Caki2 (cell line): ENCODE measurements around the gene RAD17. TPM values are rescaled to one million over a fixed set of nuclear protein-coding genes. Genes with fewer than 3 reads are reported as not detected.
"Not testable (repeated sequence)": the region's sequence is repeated elsewhere in the genome, so short reads cannot be mapped to it uniquely, and the experiment has no call there.

ENCODE experiments used
- DNase-seq: peaks from one replicate; pipeline ENCODE4 v3.0.0-alpha.2; 2015; ENCODE audit warnings: low read depth
- in situ Hi-C: cut with HindIII; loops from 2 replicates; pipeline ENCODE4 v1.10.0; 2016; ENCODE audit warnings: low sequenced_read_pairs, low pct_unique_long_range_greater_than_20kb, mixed read lengths
- total RNA-seq: library from RNA; depleted of rRNA; stranded (reverse); fragments of >200 nt; shearing (Covaris generic); gene quantifications from 2 replicates; pipeline ENCODE4 v1.2.3, GENCODE V29; 2014; ENCODE audit warnings: low replicate concordance

RAD17 gene
- total RNA-seq, 1 experiment from 2014 or later = 5.7 TPM

DNA sequence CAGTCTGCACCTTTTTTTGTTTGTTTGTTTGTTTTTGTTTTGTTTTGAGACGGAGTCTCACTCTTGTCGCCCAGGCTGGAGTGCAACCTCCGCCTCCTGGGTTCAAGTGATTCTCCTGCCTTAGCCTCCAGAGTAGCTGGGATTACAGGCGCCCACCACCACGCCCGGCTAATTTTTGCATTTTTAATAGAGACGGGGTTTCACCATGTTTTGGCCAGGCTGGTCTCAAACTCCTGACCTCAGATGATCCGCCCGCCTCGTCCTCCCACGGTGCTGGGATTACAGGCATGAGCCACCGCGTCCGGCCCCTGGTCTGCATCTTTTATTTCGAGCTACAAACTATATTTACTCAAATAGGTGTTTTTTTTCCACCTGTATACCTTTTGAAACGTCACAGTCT is 717 bp downstream of the RAD17 start:
- DNase-seq, in situ Hi-C loops: not testable (repeated sequence)

- in situ Hi-C loops = no loop called here
These were observed 2.8 kb downstream of the RAD17 start for GRCh38 chr5:69372394-69372793.

DNA sequence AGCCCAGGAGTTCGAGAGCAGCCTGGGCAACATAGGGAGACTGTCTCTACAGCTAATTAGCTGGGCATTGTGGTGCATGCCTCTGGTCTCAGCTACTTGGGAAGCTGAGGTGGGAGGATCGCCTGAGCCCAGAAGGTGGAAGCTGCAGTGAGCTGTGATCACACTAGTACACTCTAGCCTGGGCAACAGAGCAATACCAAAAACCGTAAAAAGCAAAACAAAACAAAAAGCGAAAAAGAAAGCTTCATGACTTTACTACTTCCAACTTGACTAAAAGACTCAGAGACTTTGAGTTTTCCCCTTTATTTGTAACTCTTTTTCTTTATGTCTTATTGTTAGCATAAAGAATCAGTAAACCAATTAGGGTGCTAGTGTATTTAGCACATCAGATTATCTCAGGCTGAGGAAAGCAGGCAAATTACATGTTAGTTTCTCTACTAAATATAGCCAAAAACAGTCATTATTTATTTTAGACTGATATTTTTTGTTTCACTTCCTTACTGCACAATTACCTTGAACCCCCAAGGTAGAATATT is 5.4 kb downstream of the RAD17 start:
- DNase-seq = no peak
- in situ Hi-C loops = no loop called here

More at GRCh38 chr5:69372394-69372793, 2.8 kb downstream of the RAD17 start:
- no peak for DNase-seq

DNA sequence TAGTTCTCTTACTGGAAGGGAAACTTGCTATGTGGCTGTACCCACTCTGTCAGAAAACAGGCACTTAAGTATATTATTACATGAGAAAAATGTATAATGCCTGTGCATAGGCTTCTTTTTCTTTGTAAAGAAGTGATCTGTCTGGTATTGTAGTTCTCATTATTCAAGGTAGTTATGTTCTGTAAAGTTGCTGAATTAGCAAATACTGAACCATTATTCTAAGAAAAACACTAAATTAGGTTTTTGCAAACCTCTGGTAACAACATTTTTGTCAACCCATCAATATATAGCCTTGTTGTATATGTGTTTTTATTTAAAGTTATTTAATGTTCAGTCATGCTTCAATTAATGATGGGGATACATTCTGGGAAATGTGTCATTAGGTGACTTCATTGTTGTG is 8.8 kb downstream of the RAD17 start:
- in situ Hi-C loops = no loop called here
- DNase-seq = no peak

DNA sequence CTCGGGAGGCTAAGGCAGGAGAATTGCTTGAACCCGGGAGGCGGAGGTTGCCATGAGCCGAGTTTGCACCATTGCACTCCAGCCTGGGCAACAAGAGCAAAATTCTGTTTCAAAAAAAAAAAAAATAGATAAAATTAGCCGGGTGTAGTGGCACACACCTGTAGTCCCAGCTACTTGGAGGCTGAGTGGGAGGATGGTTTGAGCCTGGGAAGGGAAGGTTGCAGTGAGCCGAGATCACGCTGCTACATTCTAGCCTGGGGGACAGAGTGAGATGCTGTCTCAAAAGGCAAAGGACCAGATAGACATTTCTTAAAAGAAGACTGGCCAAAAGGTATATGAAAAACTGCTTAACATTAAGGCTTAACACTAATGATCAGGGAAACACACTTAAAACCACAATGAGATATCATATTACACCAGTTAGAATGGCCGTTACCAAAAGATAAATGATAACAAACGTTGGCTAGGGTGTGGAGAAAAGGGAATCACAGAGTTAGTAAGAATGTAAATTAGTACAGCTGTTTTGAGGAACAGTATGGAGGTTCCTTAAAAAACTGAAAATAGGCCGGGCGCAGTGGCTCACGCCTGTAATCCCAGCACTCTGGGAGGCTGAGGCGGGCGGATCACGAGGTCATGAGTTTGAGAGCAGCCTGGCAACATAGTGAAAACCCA is 35.2 kb downstream of the RAD17 start:
- no peak for DNase-seq
- in situ Hi-C loops = no loop called here

DNA sequence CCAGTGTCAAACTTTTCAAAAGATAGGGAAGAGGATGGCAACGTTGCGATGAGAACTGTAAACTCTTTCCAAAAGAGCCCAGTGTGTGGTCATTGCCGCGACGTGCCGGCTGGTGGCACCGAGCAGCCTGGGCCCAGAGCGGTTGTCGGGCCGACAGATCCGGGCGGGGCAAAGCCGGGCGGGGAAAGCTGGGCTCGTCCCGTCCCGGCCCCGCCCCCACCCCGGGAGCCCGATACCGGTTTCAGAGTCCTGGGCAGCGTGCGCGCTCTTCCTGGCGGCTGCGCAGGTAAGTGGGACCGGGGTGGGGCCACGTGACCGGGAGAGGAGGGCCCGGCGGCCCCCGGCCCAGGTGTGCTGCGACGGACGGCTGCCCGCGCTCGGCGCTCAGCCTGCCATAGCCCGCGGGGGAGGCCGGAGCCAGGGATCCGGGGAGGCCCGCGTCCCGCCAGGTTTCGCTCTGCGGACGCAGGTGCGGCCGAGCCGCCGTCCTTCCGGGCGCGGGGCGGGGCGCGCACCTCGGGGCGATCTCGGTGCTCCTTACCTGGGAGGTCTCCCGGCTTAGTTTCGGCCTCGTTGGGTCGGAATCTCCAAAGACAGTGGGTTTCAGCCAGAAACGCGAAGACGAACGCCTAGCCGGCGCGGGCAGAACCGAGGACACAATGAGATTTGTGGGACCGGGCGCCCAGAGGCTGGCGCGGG is 45.4 kb downstream of the RAD17 start, which contains the start of gene MARVELD2:
Gene MARVELD2 (plus strand): TSS at position 232 of the 699 bp plus-strand sequence. CDS start 4,270 bp downstream, outside the sequence.
- in situ Hi-C loops = no loop called here
- DNase-seq = peak; percentile 76

DNA sequence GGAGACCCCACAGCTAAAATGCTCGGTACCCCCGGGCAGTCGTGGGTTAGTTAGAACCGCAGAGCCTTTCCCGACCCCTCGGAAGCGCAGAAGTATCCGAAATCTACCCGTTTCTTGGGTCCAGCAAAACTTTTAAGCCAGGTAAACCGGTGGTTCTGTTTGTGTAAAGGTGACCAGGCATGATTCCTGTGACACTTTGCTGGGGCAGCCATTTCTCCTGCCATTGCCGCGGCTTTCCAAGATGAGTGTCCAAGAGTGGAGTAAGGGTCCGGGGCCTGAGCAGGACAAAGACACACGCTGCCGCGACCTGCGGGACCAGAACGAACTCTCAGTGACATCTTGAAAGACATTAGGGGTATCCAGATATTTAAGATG is 46.0 kb downstream of the RAD17 start:
- in situ Hi-C loops = no loop called here
- no peak for DNase-seq

DNA sequence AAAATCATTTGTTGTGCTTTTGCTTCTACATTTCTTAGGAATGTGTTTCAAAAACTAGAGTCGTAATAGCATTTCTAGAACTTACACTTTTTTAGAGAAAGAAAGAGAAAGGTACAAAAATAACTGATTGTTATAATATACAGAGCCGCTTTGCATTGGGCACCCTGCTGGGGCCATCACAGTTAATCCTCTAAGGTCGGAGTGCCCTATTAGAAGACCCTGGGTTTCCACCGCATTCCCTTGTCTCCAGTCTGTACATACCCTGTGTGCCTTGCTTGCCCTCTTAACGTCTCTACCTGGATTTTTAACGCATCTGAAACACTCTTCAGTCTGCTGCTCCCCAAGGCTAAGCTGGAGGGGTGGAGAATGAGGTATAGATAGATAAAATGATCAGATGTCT is 46.6 kb downstream of the RAD17 start:
- in situ Hi-C loops = no loop called here
- no peak for DNase-seq

DNA sequence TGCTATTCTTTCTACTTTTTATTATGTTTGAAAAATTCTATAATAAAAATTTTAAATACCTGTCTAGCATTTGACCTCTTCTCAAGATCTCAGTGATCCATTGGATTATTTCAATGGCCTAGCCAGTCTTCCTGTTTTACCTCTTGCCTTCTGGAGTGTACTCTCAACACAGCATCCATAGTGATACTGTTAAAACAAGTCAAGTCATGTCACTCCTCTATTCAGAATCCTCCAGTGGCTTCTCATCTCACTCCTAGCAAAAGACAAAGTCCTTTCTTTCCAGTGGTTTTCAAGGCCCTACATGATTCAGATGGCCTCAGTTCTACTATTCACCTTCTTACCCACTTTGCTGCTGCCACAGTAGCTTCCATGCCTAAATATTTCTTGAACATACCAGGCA is 47.1 kb downstream of the RAD17 start:
- DNase-seq = no peak
- in situ Hi-C loops = no loop called here

GRCh38 chr5:69418554-69418953 is 48.9 kb downstream of the RAD17 start:
- no peak for DNase-seq
- in situ Hi-C loops = no loop called here

GRCh38 chr5:69431424-69432303 is 62.0 kb downstream of the RAD17 start:
- no peak for DNase-seq
- in situ Hi-C loops = no loop called here

DNA sequence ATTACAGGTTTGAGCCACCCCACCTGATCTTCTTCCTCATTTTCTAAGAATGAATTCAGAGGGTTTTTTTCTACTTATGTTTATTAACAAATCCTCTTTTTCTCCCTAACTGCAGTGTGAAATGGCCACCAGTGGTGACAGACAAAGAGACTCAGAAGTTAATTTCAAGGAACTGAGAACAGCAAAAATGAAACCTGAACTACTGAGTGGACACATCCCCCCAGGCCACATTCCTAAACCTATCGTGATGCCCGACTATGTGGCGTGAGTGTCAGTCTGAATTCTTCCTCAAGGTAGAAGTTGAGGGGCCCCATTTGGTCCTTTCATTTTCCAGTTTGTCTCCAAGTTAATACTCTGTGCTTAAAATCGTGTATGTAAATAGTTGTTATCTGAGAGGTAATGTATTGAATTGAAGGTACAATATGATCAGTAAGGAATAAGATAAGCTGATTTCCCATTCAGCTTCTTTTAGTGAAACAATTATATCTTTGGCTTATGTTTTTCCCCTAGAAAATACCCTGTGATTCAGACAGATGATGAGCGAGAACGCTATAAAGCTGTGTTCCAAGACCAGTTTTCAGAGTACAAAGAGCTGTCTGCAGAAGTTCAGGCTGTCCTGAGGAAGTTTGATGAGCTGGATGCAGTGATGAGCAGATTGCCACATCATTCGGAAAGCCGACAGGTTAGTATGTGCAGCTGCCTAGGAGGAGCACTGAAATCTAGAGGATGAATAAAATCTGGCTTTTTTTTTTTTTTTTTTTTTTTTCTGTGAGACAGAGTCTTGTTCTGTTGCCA is 63.0 kb downstream of the RAD17 start:
- in situ Hi-C loops = no loop called here
- DNase-seq = no peak

- in situ Hi-C loops, DNase-seq: not testable (repeated sequence)
These were observed 65.8 kb downstream of the RAD17 start for GRCh38 chr5:69435276-69435884.

- peak; percentile 86 for DNase-seq
- in situ Hi-C loops = no loop called here
These were observed 74.6 kb downstream of the RAD17 start for GRCh38 chr5:69444127-69444754.

DNA sequence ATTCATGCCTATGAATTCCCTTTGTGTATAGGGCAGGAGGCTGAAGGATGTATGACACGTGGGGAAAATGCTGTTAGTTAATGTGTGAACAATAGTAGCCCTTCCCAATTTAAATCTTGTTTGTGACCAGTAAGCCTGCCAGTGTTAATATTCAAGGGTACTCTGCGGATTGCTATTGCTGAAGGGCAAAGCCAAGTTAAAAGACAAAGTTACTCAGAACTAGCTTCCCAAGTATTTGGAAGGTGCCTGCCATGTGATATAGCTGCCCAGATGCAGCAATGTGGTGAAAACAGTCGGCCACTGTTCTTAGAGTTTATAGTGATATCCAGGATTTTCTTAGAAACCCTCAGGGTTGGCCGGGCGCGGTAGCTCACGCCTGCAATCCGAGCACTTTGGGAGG is 79.9 kb downstream of the RAD17 start:
- in situ Hi-C loops = no loop called here
- no peak for DNase-seq

GRCh38 chr5:69450116-69450515 is 80.5 kb downstream of the RAD17 start:
- DNase-seq = peak; percentile 69
- in situ Hi-C loops = no loop called here

- DNase-seq, in situ Hi-C loops: not testable (repeated sequence)
These were observed 80.9 kb downstream of the RAD17 start for GRCh38 chr5:69450527-69450926.
